HEK293T (cell line): ENCODE results near the gene RGS7BP.

ENCODE experiments used
- ARNT ChIP-seq: fragments of 450-650 bp; IDR thresholded peaks from 2 replicates; pipeline ENCODE4 v1.6.1; 2017; ENCODE audit warnings: mild to moderate bottlenecking
- BHLHE40 ChIP-seq: fragments of 450-650 bp; IDR thresholded peaks from 2 replicates; pipeline ENCODE4 v1.6.1; 2016; ENCODE audit warnings: mild to moderate bottlenecking, moderate library complexity, borderline replicate concordance
- CTBP1 ChIP-seq: fragments of 450-650 bp; IDR thresholded peaks from 2 replicates; pipeline ENCODE4 v1.6.1; 2016; ENCODE audit warnings: borderline replicate concordance
- ELF4 ChIP-seq: fragments of 450-650 bp; IDR thresholded peaks from 2 replicates; pipeline ENCODE4 v1.6.1; 2017; ENCODE audit warnings: antibody characterized with exemption
- FOXA1 ChIP-seq: fragments of 450-650 bp; IDR thresholded peaks from 2 replicates; pipeline ENCODE4 v1.6.1; 2016; ENCODE audit warnings: mild to moderate bottlenecking
- FOXM1 ChIP-seq: fragments of 450-650 bp; IDR thresholded peaks from 2 replicates; pipeline ENCODE4 v1.6.1; 2017; ENCODE audit warnings: mild to moderate bottlenecking, borderline replicate concordance
- HDGF ChIP-seq: fragments of 450-650 bp; IDR thresholded peaks from 2 replicates; pipeline ENCODE4 v1.6.1; 2017; ENCODE audit warnings: antibody characterized with exemption, borderline replicate concordance
- LEF1 ChIP-seq: fragments of 450-650 bp; IDR thresholded peaks from 2 replicates; pipeline ENCODE4 v1.6.1; 2017; ENCODE audit warnings: mild to moderate bottlenecking, borderline replicate concordance
- SP1 ChIP-seq: fragments of 450-650 bp; IDR thresholded peaks from 2 replicates; pipeline ENCODE4 v1.6.1; 2017
- SUZ12 ChIP-seq: fragments of 450-650 bp; IDR thresholded peaks from 2 replicates; pipeline ENCODE4 v1.6.1; 2016; ENCODE audit warnings: mild to moderate bottlenecking
- TARDBP ChIP-seq: fragments of 450-650 bp; IDR thresholded peaks from 2 replicates; pipeline ENCODE4 v1.6.1; 2016
- TF ChIP-seq, protein P1 (sequence below): fragments of 450-650 bp; IDR thresholded peaks from 2 replicates; pipeline ENCODE4 v1.6.1; 2016

DNA sequence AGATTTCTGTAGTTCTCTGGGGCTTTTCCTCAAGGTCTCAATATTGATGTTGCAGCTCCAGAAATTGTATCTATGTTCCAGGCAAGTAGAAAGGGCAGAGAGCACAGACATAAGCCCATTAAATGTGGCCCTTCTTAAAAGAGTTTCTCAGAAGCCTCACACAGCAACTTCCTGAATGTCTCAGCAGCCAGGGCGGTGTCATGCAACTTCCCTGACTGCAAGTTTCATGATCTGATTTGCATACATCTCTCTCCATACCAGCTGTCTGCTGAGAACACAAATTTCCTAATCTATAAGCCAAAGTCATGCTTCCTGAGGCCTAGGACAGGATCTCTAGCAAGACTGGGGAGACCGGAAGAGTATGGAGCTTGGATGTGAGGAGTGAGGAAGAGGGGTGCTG is 13.0 kb downstream of the RGS7BP start:
- TF ChIP-seq HDGF (no peak), FOXA1 (no peak), BHLHE40 (no peak), LEF1 (no peak), TARDBP (no peak), SP1 (no peak), ARNT (no peak), SUZ12 (no peak), FOXM1 (no peak), CTBP1 (no peak), ELF4 (no peak)
- TF ChIP-seq, protein P1, sequence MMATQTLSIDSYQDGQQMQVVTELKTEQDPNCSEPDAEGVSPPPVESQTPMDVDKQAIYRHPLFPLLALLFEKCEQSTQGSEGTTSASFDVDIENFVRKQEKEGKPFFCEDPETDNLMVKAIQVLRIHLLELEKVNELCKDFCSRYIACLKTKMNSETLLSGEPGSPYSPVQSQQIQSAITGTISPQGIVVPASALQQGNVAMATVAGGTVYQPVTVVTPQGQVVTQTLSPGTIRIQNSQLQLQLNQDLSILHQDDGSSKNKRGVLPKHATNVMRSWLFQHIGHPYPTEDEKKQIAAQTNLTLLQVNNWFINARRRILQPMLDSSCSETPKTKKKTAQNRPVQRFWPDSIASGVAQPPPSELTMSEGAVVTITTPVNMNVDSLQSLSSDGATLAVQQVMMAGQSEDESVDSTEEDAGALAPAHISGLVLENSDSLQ: no peak
